Esophagus muscularis mucosa (tissue), 3 donors: Measurements from ENCODE around the gene RFPL3.

Experiments
- CTCF ChIP-seq, 3 experiments: fragments of 200-600 bp in 2 of 3; fragments of 450-650 bp in 1 of 3; sonication (generic) in 2 of 3; IDR thresholded peaks; one replicate each; pipeline ENCODE4 v1.5.1; 2017 to 2019; ENCODE audit warnings: antibody characterized with exemption in 3 of 3, mild to moderate bottlenecking in 2 of 3, moderate library complexity in 1 of 3
- POLR2AphosphoS5 ChIP-seq, 2 donors: sonication (generic); formaldehyde crosslinking; IDR thresholded peaks; one replicate each; pipeline ENCODE4 v1.6.1; 2017; ENCODE audit warnings: antibody characterized with exemption in 2 of 2

GRCh38 chr22:32318361-32318760 is 39.3 kb upstream of the RFPL3 start:
- no peak for TF ChIP-seq CTCF (IDR thresholded peaks at IDR 0.05)
- TF ChIP-seq POLR2AphosphoS5 (IDR thresholded peaks at IDR 0.05) = no peak
